ENCODE data around the gene UBL7.

DNA sequence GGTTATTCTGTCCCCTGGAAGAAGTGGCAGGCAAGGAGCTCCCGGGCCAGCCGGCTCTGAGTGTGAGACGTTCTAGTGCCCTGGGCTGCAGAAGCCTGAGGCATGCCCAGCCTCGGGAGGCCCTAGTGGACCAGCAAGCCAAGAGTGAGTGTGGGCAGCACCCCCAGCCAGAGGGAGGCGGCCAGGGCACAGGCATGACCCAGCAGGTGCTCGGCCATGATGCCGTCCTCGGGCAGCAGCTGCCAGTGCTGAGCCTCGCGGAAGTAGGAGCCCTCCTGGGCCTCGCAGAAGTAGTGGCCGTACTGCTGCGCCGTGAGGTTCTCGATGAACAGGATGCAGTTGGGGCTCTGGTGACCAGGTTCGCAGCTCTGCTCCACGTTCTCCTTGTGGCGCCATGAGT is 50.5 kb downstream of the UBL7 start:
- TF ChIP-seq, protein P1, sequence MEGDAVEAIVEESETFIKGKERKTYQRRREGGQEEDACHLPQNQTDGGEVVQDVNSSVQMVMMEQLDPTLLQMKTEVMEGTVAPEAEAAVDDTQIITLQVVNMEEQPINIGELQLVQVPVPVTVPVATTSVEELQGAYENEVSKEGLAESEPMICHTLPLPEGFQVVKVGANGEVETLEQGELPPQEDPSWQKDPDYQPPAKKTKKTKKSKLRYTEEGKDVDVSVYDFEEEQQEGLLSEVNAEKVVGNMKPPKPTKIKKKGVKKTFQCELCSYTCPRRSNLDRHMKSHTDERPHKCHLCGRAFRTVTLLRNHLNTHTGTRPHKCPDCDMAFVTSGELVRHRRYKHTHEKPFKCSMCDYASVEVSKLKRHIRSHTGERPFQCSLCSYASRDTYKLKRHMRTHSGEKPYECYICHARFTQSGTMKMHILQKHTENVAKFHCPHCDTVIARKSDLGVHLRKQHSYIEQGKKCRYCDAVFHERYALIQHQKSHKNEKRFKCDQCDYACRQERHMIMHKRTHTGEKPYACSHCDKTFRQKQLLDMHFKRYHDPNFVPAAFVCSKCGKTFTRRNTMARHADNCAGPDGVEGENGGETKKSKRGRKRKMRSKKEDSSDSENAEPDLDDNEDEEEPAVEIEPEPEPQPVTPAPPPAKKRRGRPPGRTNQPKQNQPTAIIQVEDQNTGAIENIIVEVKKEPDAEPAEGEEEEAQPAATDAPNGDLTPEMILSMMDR (IDR thresholded peaks at IDR 0.05): no peak
- TF ChIP-seq POLR2AphosphoS5 (IDR thresholded peaks at IDR 0.05) (no peak), POLR2A (IDR thresholded peaks at IDR 0.05) (no peak), EP300 (IDR thresholded peaks at IDR 0.05) (no peak)
